H1 (cell line): Measurements from ENCODE around the gene KLF2. TPM values are rescaled to one million over a fixed set of nuclear protein-coding genes. Genes with fewer than 3 reads are reported as not detected.

ENCODE experiments used
- CTCF ChIA-PET: fragments of 300-600 bp; sonication (Branson Sonifier 250); formaldehyde crosslinking; loops from one replicate; lab custom pipeline; 2021; ENCODE audit not compliant: partially characterized antibody; lab: Charles Lee
- POLR2A ChIA-PET: fragments of 300-600 bp; sonication (Branson Sonifier 250); formaldehyde crosslinking; loops from one replicate; lab custom pipeline; 2021; ENCODE audit warnings: inconsistent platforms; ENCODE audit not compliant: partially characterized antibody; lab: Charles Lee
- DNase-seq, 2 experiments: peaks; one replicate each; pipeline versions ENCODE4 v3.0.0 to v3.0.0-alpha.2; 2010 to 2022; ENCODE audit warnings: low spot score in 2 of 2, low read depth in 1 of 2, mixed read lengths in 1 of 2
- FAIRE-seq: peaks from 2 replicates; lab custom pipeline; 2011; peaks lifted over from hg19 to GRCh38; lab: Jason Lieb, UNC
- H2AFZ ChIP-seq: 2 replicates; pipeline ENCODE4 v1.8.1; 2012; ENCODE audit warnings: low read length, inconsistent platforms
- H2AK5ac ChIP-seq: 2 replicates; pipeline ENCODE4 v1.6.1; 2013; ENCODE audit warnings: low read depth, low read length
- H2BK120ac ChIP-seq: replicated peaks from 2 replicates; pipeline ENCODE3; 2013; ENCODE audit warnings: low read depth, low read length, inconsistent platforms
- H2BK12ac ChIP-seq: 2 replicates; pipeline ENCODE4 v1.6.1; 2013; ENCODE audit warnings: low read depth, low read length
- H2BK15ac ChIP-seq: 2 replicates; pipeline ENCODE4 v1.6.1; 2013; ENCODE audit warnings: low read length
- H2BK20ac ChIP-seq: 2 replicates; pipeline ENCODE4 v1.6.1; 2013; ENCODE audit warnings: low read length
- H2BK5ac ChIP-seq: 2 replicates; pipeline ENCODE4 v1.6.1; 2013; ENCODE audit warnings: low read depth, low read length
- H3K14ac ChIP-seq: 2 replicates; pipeline ENCODE4 v1.6.1; 2013; ENCODE audit warnings: inconsistent platforms; ENCODE audit not compliant: insufficient read length
- H3K18ac ChIP-seq: 2 replicates; pipeline ENCODE4 v1.6.1; 2013; ENCODE audit warnings: low read length; ENCODE audit errors: extremely low read depth
- H3K23ac ChIP-seq: 2 replicates; pipeline ENCODE4 v1.6.1; 2013; ENCODE audit warnings: inconsistent platforms; ENCODE audit not compliant: insufficient read length
- H3K23me2 ChIP-seq: 2 replicates; pipeline ENCODE4 v1.6.1; 2013; ENCODE audit warnings: low read depth, low read length
- H3K27ac ChIP-seq: 2 replicates; pipeline ENCODE4 v1.6.1; 2011; ENCODE audit warnings: low read depth, low read length, inconsistent platforms
- H3K27me3 ChIP-seq, 4 experiments: replicated peaks in 1 of 4; 1 replicate in 1 of 4; 2 replicates in 3 of 4; pipeline versions ENCODE4 v1.6.1 to v1.8.1; 2011 to 2013; ENCODE audit warnings: low read length in 3 of 4, mild to moderate bottlenecking in 3 of 4, inconsistent platforms in 2 of 4, mixed read lengths in 2 of 4, moderate library complexity in 1 of 4; ENCODE audit not compliant: control insufficient read depth in 3 of 4, insufficient read depth in 3 of 4; ENCODE audit errors: extremely low read depth in 1 of 4
- H3K36me3 ChIP-seq, 4 experiments: 2 replicates each; pipeline versions ENCODE4 v1.6.1 to v1.8.1; 2011 to 2013; ENCODE audit warnings: mild to moderate bottlenecking in 4 of 4, low read length in 3 of 4, moderate library complexity in 2 of 4, control low read depth in 1 of 4, inconsistent platforms in 1 of 4; ENCODE audit not compliant: insufficient read depth in 4 of 4, control insufficient read depth in 2 of 4
- H3K4ac ChIP-seq: replicated peaks from 2 replicates; pipeline ENCODE3; 2013; ENCODE audit warnings: low read length, low read depth, mixed read lengths, inconsistent platforms; ENCODE audit not compliant: insufficient read length
- H3K4me1 ChIP-seq, 4 experiments: replicated peaks in 1 of 4; 1 replicate in 1 of 4; 2 replicates in 3 of 4; pipeline versions ENCODE4 v1.6.1 to v1.8.1; 2011 to 2013; ENCODE audit warnings: low read length in 3 of 4, inconsistent platforms in 2 of 4, mixed read lengths in 1 of 4; ENCODE audit not compliant: insufficient read depth in 4 of 4, control insufficient read depth in 3 of 4
- H3K4me2 ChIP-seq, 2 experiments: 2 replicates each; pipeline versions ENCODE4 v1.6.1 to v1.8.1; 2011 to 2013; ENCODE audit warnings: low read depth in 2 of 2, low read length in 2 of 2, control low read depth in 1 of 2, inconsistent platforms in 1 of 2, mild to moderate bottlenecking in 1 of 2; ENCODE audit not compliant: insufficient read depth in 1 of 2
- H3K4me3 ChIP-seq, 4 experiments: fragments of 200-600, 300-600 bp in 1 of 4; sonication (generic), shearing (Covaris generic), sonication (Bioruptor Twin) in 1 of 4; 2 replicates each; pipeline versions ENCODE4 v1.5.1 to v1.8.1; 2011 to 2016; ENCODE audit warnings: low read length in 4 of 4, low read depth in 3 of 4, control low read depth in 2 of 4, inconsistent platforms in 2 of 4, mild to moderate bottlenecking in 2 of 4, mixed read lengths in 1 of 4, moderate library complexity in 1 of 4; ENCODE audit not compliant: insufficient read depth in 2 of 4; ENCODE audit errors: extremely low read depth in 1 of 4
- H3K56ac ChIP-seq: replicated peaks from 2 replicates; pipeline ENCODE3; 2013; ENCODE audit warnings: low read depth, mild to moderate bottlenecking, mixed read lengths, low read length, inconsistent platforms; ENCODE audit not compliant: insufficient read length
- H3K79me1 ChIP-seq: 2 replicates; pipeline ENCODE4 v1.6.1; 2013; ENCODE audit warnings: low read depth, low read length, control low read depth
- H3K79me2 ChIP-seq, 2 experiments: 2 replicates each; pipeline versions ENCODE4 v1.6.1 to v1.8.1; 2012 to 2013; ENCODE audit warnings: low read length in 2 of 2, mild to moderate bottlenecking in 2 of 2, inconsistent platforms in 1 of 2; ENCODE audit not compliant: insufficient read depth in 2 of 2, control insufficient read depth in 1 of 2
- H3K9ac ChIP-seq, 4 experiments: replicated peaks in 1 of 4; 1 replicate in 1 of 4; 2 replicates in 3 of 4; pipeline versions ENCODE4 v1.6.1 to v1.8.1; 2011 to 2013; ENCODE audit warnings: low read depth in 3 of 4, low read length in 3 of 4, control low read depth in 2 of 4, mild to moderate bottlenecking in 2 of 4, moderate library complexity in 2 of 4, inconsistent platforms in 1 of 4; ENCODE audit errors: extremely low read depth in 1 of 4
- H3K9me3 ChIP-seq, 2 experiments: 2 replicates each; pipeline versions ENCODE4 v1.6.1 to v1.8.1; 2012 to 2013; ENCODE audit warnings: mild to moderate bottlenecking in 2 of 2, moderate library complexity in 2 of 2, control low read depth in 1 of 2, inconsistent platforms in 1 of 2, low read depth in 1 of 2, low read length in 1 of 2, mixed read lengths in 1 of 2; ENCODE audit not compliant: insufficient read depth in 2 of 2
- H4K20me1 ChIP-seq, 2 experiments: replicated peaks in 1 of 2; 2 replicates each; pipeline versions ENCODE3 to v1.8.1; 2011 to 2013; ENCODE audit warnings: inconsistent platforms in 2 of 2, low read length in 2 of 2, mild to moderate bottlenecking in 1 of 2; ENCODE audit not compliant: insufficient read depth in 2 of 2, control insufficient read depth in 1 of 2
- H4K5ac ChIP-seq: 2 replicates; pipeline ENCODE4 v1.6.1; 2013; ENCODE audit warnings: low read length, low read depth, mixed read lengths, inconsistent platforms; ENCODE audit not compliant: insufficient read length
- H4K8ac ChIP-seq: 2 replicates; pipeline ENCODE4 v1.8.0; 2013; ENCODE audit warnings: mild to moderate bottlenecking, moderate library complexity, low read length, inconsistent platforms; ENCODE audit not compliant: insufficient read depth; ENCODE audit errors: extremely low read depth
- H4K91ac ChIP-seq: replicated peaks from 2 replicates; pipeline ENCODE3; 2013; ENCODE audit warnings: low read length, mixed read lengths, inconsistent platforms; ENCODE audit not compliant: insufficient read length
- SP4 ChIP-seq: IDR thresholded peaks from 2 replicates; pipeline ENCODE4 v1.6.1; 2012; ENCODE audit warnings: low read length, inconsistent platforms
- WGBS, 2 experiments: shearing (Covaris generic) in 1 of 2; methylation state at CpG; one replicate each; pipeline versions ENCODE4 v1.1.6 to v1.1.7; 2013 to 2015; ENCODE audit warnings: low lambda C conversion rate in 2 of 2, mixed read lengths in 2 of 2, inconsistent platforms in 1 of 2, low coverage in 1 of 2, missing lambda C conversion rate in 1 of 2; ENCODE audit not compliant: insufficient replicate concordance in 2 of 2, insufficient coverage in 1 of 2, insufficient read length in 1 of 2; ENCODE audit errors: extremely low coverage in 1 of 2, missing lambda C conversion rate in 1 of 2; 5-methylcytosine and 5-hydroxymethylcytosine counted together
- polyA plus RNA-seq, 7 experiments: library from polyadenylated mRNA; depleted of rRNA in 3 of 7; stranded (reverse) in 5 of 7; unstranded in 2 of 7; fragments of >200 nt in 5 of 7; fragments of 200-250 nt in 2 of 7; gene quantifications; 1 replicate in 5 of 7; 2 replicates in 1 of 7; 4 replicates in 1 of 7; pipeline versions ENCODE4 v1.2.1 to v1.2.3, GENCODE V29; 2011 to 2013; ENCODE audit warnings: missing spikeins in 2 of 7, mixed read lengths in 2 of 7
- total RNA-seq: library from RNA; stranded (reverse); fragmentation: NEBNext Ultra II Directional; extraction: Animal tissue kit (Norgen Biotek cat#: 25700); gene quantifications from 2 replicates; pipeline ENCODE4 v1.2.1, GENCODE V29; 2021

Gene KLF2
- total and polyA plus RNA-seq, 2 of the 8 experiments (the other 6 are each of a cell fraction or from before 2014, with no cell fraction given), result 0.19 to 0.33 TPM

DNA sequence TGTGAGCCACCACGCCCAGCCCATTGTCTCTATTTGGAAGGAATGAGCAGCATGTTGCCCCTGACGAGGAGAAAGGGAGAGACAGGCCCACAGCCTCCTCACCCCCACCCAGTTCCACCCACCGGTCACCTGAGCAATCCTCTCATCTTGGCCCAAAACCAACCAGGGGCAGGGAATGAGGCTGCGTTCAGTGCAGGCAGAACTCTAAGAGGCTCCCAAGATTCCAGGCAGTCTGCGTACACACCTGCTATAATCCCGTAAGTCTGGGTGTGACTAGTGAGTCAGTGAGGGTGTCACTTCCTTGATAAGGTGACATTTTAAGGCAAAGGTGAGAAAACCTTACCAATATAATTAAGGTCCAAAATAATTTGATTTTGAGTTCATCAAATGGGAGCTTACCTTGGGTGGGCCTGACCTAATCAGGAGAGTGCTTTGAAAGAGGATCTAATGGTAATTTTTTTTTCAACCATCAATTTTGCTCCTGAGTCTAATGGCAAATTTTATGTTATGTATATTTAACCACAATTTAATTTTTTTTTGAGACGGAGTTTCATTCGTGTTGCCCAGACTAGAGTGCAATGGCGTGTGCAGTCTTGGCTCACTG, 26.9 kb upstream of the KLF2 start:
- CTCF ChIA-PET, result interaction anchor here (1.1 to 1.2 kb wide), 2 partner anchors 15 to 25 kb away, joined by 3 to 4 read pairs; no protein-coding TSS in a partner anchor
- TF ChIP-seq SP4, result no peak
- TF ChIP-seq, all 59 proteins: peak for 0
- Histone ChIP-seq H2BK15ac (no peak overlapping the region), H2AK5ac (no peak overlapping the region), H4K20me1 (no peaks in the 10 kb centered on the region), H4K5ac (no peak overlapping the region), H2BK12ac (no peak overlapping the region), H3K4me1 (no peaks in the 10 kb centered on the region), H3K14ac (no peak overlapping the region), H3K27me3 (no peaks in the 10 kb centered on the region; a peak in 1 of 7 replicates), H3K4me3 (no peak overlapping the region), H2BK120ac (no peak overlapping the region), H3K18ac (no peak overlapping the region), H2BK5ac (no peak overlapping the region), H3K79me1 (no peaks in the 10 kb centered on the region; the same call in 1 of the 2 replicates), H3K9ac (no peak overlapping the region), H3K27ac (no peak overlapping the region), H4K8ac (no peak overlapping the region), H2BK20ac (no peak overlapping the region), H3K56ac (no peak overlapping the region), H3K4ac (no peak overlapping the region), H3K79me2 (no peaks in the 10 kb centered on the region), H3K4me2 (no peak overlapping the region), H4K91ac (no peak overlapping the region), H3K23me2 (no peaks in the 10 kb centered on the region), H3K9me3 (no peaks in the 10 kb centered on the region), H3K36me3 (no peaks in the 10 kb centered on the region), H3K23ac (no peak overlapping the region), H2AFZ (no peak overlapping the region)
- POLR2A ChIA-PET, result interaction anchor here (0.5 to 0.6 kb wide), 2 partner anchors 354 to 664 kb away, joined by 3 read pairs; no protein-coding TSS in a partner anchor
- DNase-seq (no peak), FAIRE-seq (no peak)
- WGBS, 2 experiments, result 89% methylated on average over 9 of the region's 9 CpGs; no CpG with 5 or more reads in 1 of the 2 experiments
